Central memory CD4-positive, alpha-beta T cell (primary cell): ENCODE results near the gene ZNF219.

Experiments
- DNase-seq: peaks from one replicate; pipeline ENCODE4 v3.0.0; 2022

The ZNF219 gene

GRCh38 chr14:21063479-21063878 is 35.0 kb downstream of the ZNF219 start:
- no peak for DNase-seq

GRCh38 chr14:21061347-21061668 is 37.1 kb downstream of the ZNF219 start:
- no peak for DNase-seq

GRCh38 chr14:21060614-21061346 is 37.7 kb downstream of the ZNF219 start:
- DNase-seq: no peak

- no peak for DNase-seq
Measured at GRCh38 chr14:21059842-21060613, 38.4 kb downstream of the ZNF219 start.

- no peak for DNase-seq
Measured at GRCh38 chr14:21058903-21059302, 39.6 kb downstream of the ZNF219 start.

GRCh38 chr14:21057803-21058675 is 40.4 kb downstream of the ZNF219 start, which contains the start of gene RNASE8:
Gene RNASE8 (plus strand): TSS chr14:21057822. CDS start chr14:21057893, 71 bp downstream.
- no peak for DNase-seq

GRCh38 chr14:21056520-21057163 is 41.8 kb downstream of the ZNF219 start:
- no peak for DNase-seq

- no peak for DNase-seq
Measured at GRCh38 chr14:21055432-21056117, 42.9 kb downstream of the ZNF219 start.

- no peak for DNase-seq
Measured at GRCh38 chr14:21054768-21055145, 43.7 kb downstream of the ZNF219 start.

GRCh38 chr14:21054123-21054767 is 44.2 kb downstream of the ZNF219 start:
- DNase-seq: no peak

- no peak for DNase-seq
Measured at GRCh38 chr14:21053184-21054122, 45.0 kb downstream of the ZNF219 start.

- DNase-seq: no peak
Measured at GRCh38 chr14:21050597-21050996, 47.9 kb downstream of the ZNF219 start.

- DNase-seq: no peak
Measured at GRCh38 chr14:21049271-21049673, 49.2 kb downstream of the ZNF219 start.

- DNase-seq: no peak
Measured at GRCh38 chr14:21048638-21049037, 49.8 kb downstream of the ZNF219 start.

- DNase-seq: no peak
Measured at GRCh38 chr14:21047378-21047781, 51.1 kb downstream of the ZNF219 start.

GRCh38 chr14:21043974-21044618 is 54.4 kb downstream of the ZNF219 start:
- DNase-seq: peak; percentile 16

- no peak for DNase-seq
Measured at GRCh38 chr14:21043387-21043973, 55.0 kb downstream of the ZNF219 start.

GRCh38 chr14:21042918-21043317 is 55.5 kb downstream of the ZNF219 start:
- no peak for DNase-seq

GRCh38 chr14:21041676-21042433 is 56.6 kb downstream of the ZNF219 start, which contains the start of gene RNASE7:
Gene RNASE7 (plus strand): TSS chr14:21042362. CDS start chr14:21042993, 631 bp downstream.
- no peak for DNase-seq
